Caco-2 (cell line): ENCODE data around the gene DOCK4. TPM values are rescaled to one million over a fixed set of nuclear protein-coding genes. Genes with fewer than 3 reads are reported as not detected.

Experiments
- BruUV-seq: library from RNA; stranded (reverse); fragments of 400-500 nt; replicated peaks from 2 replicates; lab custom pipeline; 2021; lab: Mats Ljungman, UMichigan
- CTCF ChIA-PET: fragments of 300-600 bp; sonication (Branson Sonifier 250); formaldehyde crosslinking; loops from one replicate; lab custom pipeline; 2022; ENCODE audit warnings: antibody characterized with exemption; lab: Charles Lee
- POLR2A ChIA-PET: fragments of 300-600 bp; sonication (Branson Sonifier 250); formaldehyde crosslinking; loops from one replicate; lab custom pipeline; 2022; ENCODE audit warnings: antibody characterized with exemption; lab: Charles Lee
- DNase-seq, 2 experiments: peaks; one replicate each; pipeline versions ENCODE4 v3.0.0 to v3.0.0-alpha.2; 2020 to 2022
- H3K27me3 ChIP-seq: replicated peaks from 2 replicates; pipeline ENCODE4 v1.6.0; 2011; ENCODE audit warnings: low read length; ENCODE audit not compliant: control insufficient read depth, insufficient read depth
- H3K36me3 ChIP-seq: 2 replicates; pipeline ENCODE4 v1.5.1; 2011; ENCODE audit warnings: low read length; ENCODE audit not compliant: control insufficient read depth, insufficient read depth
- H3K4me1 ChIP-seq: fragments of 250-450 bp; sonication (Bioruptor Pico); 2 replicates; pipeline ENCODE4 v1.5.1; 2020; ENCODE audit warnings: mild to moderate bottlenecking
- H3K4me3 ChIP-seq: 2 replicates; pipeline ENCODE4 v1.5.1; 2011; ENCODE audit warnings: low read depth, mild to moderate bottlenecking, control low read depth, low read length
- H3K9me3 ChIP-seq: fragments of 250-450 bp; sonication (Bioruptor Pico); 2 replicates; pipeline ENCODE4 v1.5.1; 2020; ENCODE audit warnings: mild to moderate bottlenecking, moderate library complexity
- H3K27ac Mint-ChIP-seq: one replicate; pipeline ENCODE4 v1.8.0; 2022; ENCODE audit warnings: mixed read lengths; ENCODE audit not compliant: unreplicated experiment
- H3K27me3 Mint-ChIP-seq: one replicate; pipeline ENCODE4 v1.8.0; 2022; ENCODE audit warnings: mixed read lengths; ENCODE audit not compliant: insufficient read depth, unreplicated experiment
- H3K36me3 Mint-ChIP-seq: one replicate; pipeline ENCODE4 v1.8.0; 2022; ENCODE audit warnings: mild to moderate bottlenecking, mixed read lengths; ENCODE audit not compliant: insufficient read depth, unreplicated experiment
- H3K4me1 Mint-ChIP-seq: one replicate; pipeline ENCODE4 v1.8.0; 2022; ENCODE audit warnings: low read depth, mixed read lengths; ENCODE audit not compliant: unreplicated experiment
- H3K4me3 Mint-ChIP-seq: one replicate; pipeline ENCODE4 v1.8.0; 2022; ENCODE audit warnings: mild to moderate bottlenecking, moderate library complexity, mixed read lengths; ENCODE audit not compliant: unreplicated experiment
- H3K9me3 Mint-ChIP-seq: one replicate; pipeline ENCODE4 v1.8.0; 2022; ENCODE audit warnings: mixed read lengths; ENCODE audit not compliant: unreplicated experiment
- intact Hi-C: fragments of 100-400 bp; cut with micrococcal nuclease; formaldehyde crosslinking; loops from one replicate; pipeline ENCODE4 v1.10.0; 2022; ENCODE audit not compliant: unreplicated experiment
- total RNA-seq: library from RNA; stranded (reverse); gene quantifications from 2 replicates; pipeline ENCODE4 v1.2.3, GENCODE V29; 2022
- TF ChIP-seq, protein P1 (sequence below), 2 experiments: fragments of 200-600 bp in 1 of 2; IDR thresholded peaks; 1 replicate in 1 of 2; 2 replicates in 1 of 2; pipeline versions ENCODE4 v1.5.1 to v1.8.0; 2011 to 2022; ENCODE audit warnings: antibody characterized with exemption in 1 of 2, control low read depth in 1 of 2, inconsistent platforms in 1 of 2, low read depth in 1 of 2, low read length in 1 of 2, mild to moderate bottlenecking in 1 of 2, moderate library complexity in 1 of 2; ENCODE audit not compliant: insufficient read depth in 1 of 2, severe bottlenecking in 1 of 2, unreplicated experiment in 1 of 2

DOCK4 gene
- total RNA-seq, 1 experiment from 2014 or later: 2.0 TPM

- H3K27ac Mint-ChIP-seq: no peak overlapping the region
- Histone ChIP-seq H3K27me3 (no peaks in the 10 kb centered on the region), H3K36me3 (no peaks in the 10 kb centered on the region), H3K4me3 (no peak overlapping the region), H3K4me1 (no peaks in the 10 kb centered on the region), H3K9me3 (no peaks in the 10 kb centered on the region)
- no peaks in the 10 kb centered on the region for H3K27me3 Mint-ChIP-seq
- H3K9me3 Mint-ChIP-seq: no peaks in the 10 kb centered on the region
- H3K36me3 Mint-ChIP-seq: no peaks in the 10 kb centered on the region
- POLR2A ChIA-PET: no interaction called here
- TF ChIP-seq, protein P1, sequence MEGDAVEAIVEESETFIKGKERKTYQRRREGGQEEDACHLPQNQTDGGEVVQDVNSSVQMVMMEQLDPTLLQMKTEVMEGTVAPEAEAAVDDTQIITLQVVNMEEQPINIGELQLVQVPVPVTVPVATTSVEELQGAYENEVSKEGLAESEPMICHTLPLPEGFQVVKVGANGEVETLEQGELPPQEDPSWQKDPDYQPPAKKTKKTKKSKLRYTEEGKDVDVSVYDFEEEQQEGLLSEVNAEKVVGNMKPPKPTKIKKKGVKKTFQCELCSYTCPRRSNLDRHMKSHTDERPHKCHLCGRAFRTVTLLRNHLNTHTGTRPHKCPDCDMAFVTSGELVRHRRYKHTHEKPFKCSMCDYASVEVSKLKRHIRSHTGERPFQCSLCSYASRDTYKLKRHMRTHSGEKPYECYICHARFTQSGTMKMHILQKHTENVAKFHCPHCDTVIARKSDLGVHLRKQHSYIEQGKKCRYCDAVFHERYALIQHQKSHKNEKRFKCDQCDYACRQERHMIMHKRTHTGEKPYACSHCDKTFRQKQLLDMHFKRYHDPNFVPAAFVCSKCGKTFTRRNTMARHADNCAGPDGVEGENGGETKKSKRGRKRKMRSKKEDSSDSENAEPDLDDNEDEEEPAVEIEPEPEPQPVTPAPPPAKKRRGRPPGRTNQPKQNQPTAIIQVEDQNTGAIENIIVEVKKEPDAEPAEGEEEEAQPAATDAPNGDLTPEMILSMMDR (IDR thresholded peaks at IDR 0.05; ENCODE audit: insufficient read depth in 1 of 2, low read depth in 1 of 2, low read length in 1 of 2, severe bottlenecking in 1 of 2, unreplicated experiment in 1 of 2): no peak
- no peak overlapping the region for H3K4me3 Mint-ChIP-seq
- CTCF ChIA-PET: no interaction called here
- no peak for DNase-seq
- BruUV-seq: no TSS peak
- intact Hi-C loops: no loop called here
- H3K4me1 Mint-ChIP-seq: no peaks in the 10 kb centered on the region
Measured at GRCh38 chr7:111958431-111958830, 247.8 kb downstream of the DOCK4 start.

DNA sequence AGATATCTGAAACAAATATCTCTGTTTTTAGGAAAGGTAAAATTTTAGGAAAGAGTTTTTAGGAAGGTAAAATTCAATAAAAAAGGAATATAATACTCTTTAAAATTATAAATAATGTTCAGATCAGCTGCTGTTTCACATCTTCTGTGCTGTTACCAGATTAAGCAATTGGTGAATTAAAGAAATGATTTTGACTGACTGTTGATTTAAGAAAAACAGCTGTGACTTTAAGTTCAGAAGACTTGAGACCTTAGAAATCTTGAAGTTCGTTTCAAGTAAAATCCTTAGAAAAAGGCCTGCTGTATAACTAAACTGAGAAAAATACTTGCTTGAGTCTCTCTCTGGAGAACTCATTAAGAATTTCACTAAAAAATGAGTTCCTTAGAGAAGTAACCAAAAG lies 250.6 kb downstream of the DOCK4 start:
- POLR2A ChIA-PET: no interaction called here
- H3K4me1 Mint-ChIP-seq: no peaks in the 10 kb centered on the region
- intact Hi-C loops: no loop called here

GRCh38 chr7:111954474-111955381 lies 251.5 kb downstream of the DOCK4 start:
- Histone ChIP-seq H3K9me3 (no peaks in the 10 kb centered on the region), H3K36me3 (no peaks in the 10 kb centered on the region), H3K27me3 (no peaks in the 10 kb centered on the region), H3K4me3 (no peak overlapping the region), H3K4me1 (no peaks in the 10 kb centered on the region)
- CTCF ChIA-PET: no interaction called here
- BruUV-seq: no TSS peak
- POLR2A ChIA-PET: no interaction called here
- H3K27me3 Mint-ChIP-seq: no peaks in the 10 kb centered on the region
- TF ChIP-seq, protein P1 (IDR thresholded peaks at IDR 0.05; ENCODE audit: insufficient read depth in 1 of 2, low read depth in 1 of 2, low read length in 1 of 2, severe bottlenecking in 1 of 2, unreplicated experiment in 1 of 2): no peak
- no peak for DNase-seq
- H3K4me3 Mint-ChIP-seq: no peak overlapping the region
- no peak overlapping the region for H3K27ac Mint-ChIP-seq
- no peaks in the 10 kb centered on the region for H3K4me1 Mint-ChIP-seq
- H3K36me3 Mint-ChIP-seq: no peaks in the 10 kb centered on the region
- no peaks in the 10 kb centered on the region for H3K9me3 Mint-ChIP-seq
- intact Hi-C loops: no loop called here

More for the DNA sequence above, 250.6 kb downstream of the DOCK4 start:
- Histone ChIP-seq H3K9me3 (no peaks in the 10 kb centered on the region), H3K27me3 (no peaks in the 10 kb centered on the region), H3K4me3 (no peak overlapping the region), H3K36me3 (no peaks in the 10 kb centered on the region), H3K4me1 (no peaks in the 10 kb centered on the region)
- H3K36me3 Mint-ChIP-seq: no peaks in the 10 kb centered on the region
- no peak overlapping the region for H3K27ac Mint-ChIP-seq
- no peaks in the 10 kb centered on the region for H3K9me3 Mint-ChIP-seq
- no peak overlapping the region for H3K4me3 Mint-ChIP-seq
- BruUV-seq: no TSS peak
- CTCF ChIA-PET: no interaction called here
- H3K27me3 Mint-ChIP-seq: no peaks in the 10 kb centered on the region
- DNase-seq: no peak
- TF ChIP-seq, protein P1 (IDR thresholded peaks at IDR 0.05; ENCODE audit: insufficient read depth in 1 of 2, low read depth in 1 of 2, low read length in 1 of 2, severe bottlenecking in 1 of 2, unreplicated experiment in 1 of 2): no peak
